ENCODE results near the gene RTTN. TPM values are rescaled to one million over a fixed set of nuclear protein-coding genes. Genes with fewer than 3 reads are reported as not detected.

Gene RTTN
- total RNA-seq, 1 experiment from 2014 or later, result 14.3 TPM

- no peak overlapping the region for H2AFZ ChIP-seq
- H3K4me2 ChIP-seq, result no peak overlapping the region
- H3K36me3 ChIP-seq (ENCODE audit: low read depth), result no peaks in the 10 kb centered on the region
- TF ChIP-seq CTCF (conservative IDR thresholded peaks at IDR 0.05) (no peak), EZH2 (IDR thresholded peaks at IDR 0.05; ENCODE audit: low read depth) (no peak)
- no peaks in the 10 kb centered on the region for H3K4me1 ChIP-seq (replicated peaks; ENCODE audit: insufficient read depth)
- BruUV-seq (replicated peaks), result no TSS peak
- ChIA-PET POLR2A (ENCODE audit: unreplicated experiment) (no interaction called here), CTCF (no interaction called here)
- no peak for DNase-seq
- no peaks in the 10 kb centered on the region for H4K20me1 ChIP-seq (ENCODE audit: insufficient read depth)
- no peak overlapping the region for H3K27ac ChIP-seq
- no peaks in the 10 kb centered on the region for H3F3A ChIP-seq (ENCODE audit: insufficient read depth, low read depth)
- H3K9me3 ChIP-seq (ENCODE audit: insufficient read depth, low read depth), result no peaks in the 10 kb centered on the region
- H3K27me3 ChIP-seq (ENCODE audit: insufficient read depth, low read depth), result no peaks in the 10 kb centered on the region
- no peak overlapping the region for H3K4me3 ChIP-seq
- no peaks in the 10 kb centered on the region for H3K79me2 ChIP-seq (ENCODE audit: low read depth)
- intact Hi-C loops (cut with micrococcal nuclease; ENCODE audit: unreplicated experiment), result no loop called here
- no peaks in the 10 kb centered on the region for H3K9me2 ChIP-seq (ENCODE audit: insufficient read depth)
Observed at GRCh38 chr18:70059684-70060083, 145.8 kb downstream of the RTTN start.

GRCh38 chr18:70058916-70059315 lies 146.6 kb downstream of the RTTN start:
- POLR2A ChIA-PET (ENCODE audit: unreplicated experiment), result no interaction called here
- no peak for TF ChIP-seq CTCF (conservative IDR thresholded peaks at IDR 0.05)
- no peak for TF ChIP-seq EZH2 (IDR thresholded peaks at IDR 0.05; ENCODE audit: low read depth)

GRCh38 chr18:70047931-70048603 lies 157.4 kb downstream of the RTTN start:
- Histone ChIP-seq H2AFZ (no peak overlapping the region), H3K27me3 (ENCODE audit: insufficient read depth, low read depth) (no peaks in the 10 kb centered on the region), H4K20me1 (ENCODE audit: insufficient read depth) (no peaks in the 10 kb centered on the region), H3K4me2 (no peak overlapping the region), H3K36me3 (ENCODE audit: low read depth) (no peaks in the 10 kb centered on the region; the same call in 1 of the 2 replicates), H3K9me3 (ENCODE audit: insufficient read depth, low read depth) (no peaks in the 10 kb centered on the region), H3K4me1 (replicated peaks; ENCODE audit: insufficient read depth) (no peaks in the 10 kb centered on the region), H3K9me2 (ENCODE audit: insufficient read depth) (no peaks in the 10 kb centered on the region), H3K79me2 (ENCODE audit: low read depth) (no peaks in the 10 kb centered on the region), H3K27ac (no peak overlapping the region), H3F3A (ENCODE audit: insufficient read depth, low read depth) (0 out of 2 replicates have a peak, but pooled peaks cover 3% of the 10 kb centered on the region), H3K4me3 (no peak overlapping the region)
- intact Hi-C loops (cut with micrococcal nuclease; ENCODE audit: unreplicated experiment), result no loop called here
- ChIA-PET POLR2A (ENCODE audit: unreplicated experiment) (no interaction called here), CTCF (no interaction called here)
- TF ChIP-seq EZH2 (IDR thresholded peaks at IDR 0.05; ENCODE audit: low read depth) (no peak), CTCF (conservative IDR thresholded peaks at IDR 0.05) (no peak)
- BruUV-seq (replicated peaks), result no TSS peak
- DNase-seq, result no peak

More at GRCh38 chr18:70058916-70059315, 146.6 kb downstream of the RTTN start:
- no peak for DNase-seq
- Histone ChIP-seq H4K20me1 (ENCODE audit: insufficient read depth) (no peaks in the 10 kb centered on the region), H3K79me2 (ENCODE audit: low read depth) (no peaks in the 10 kb centered on the region), H3F3A (ENCODE audit: insufficient read depth, low read depth) (no peaks in the 10 kb centered on the region), H3K4me3 (no peak overlapping the region), H3K4me2 (no peak overlapping the region), H2AFZ (no peak overlapping the region), H3K9me3 (ENCODE audit: insufficient read depth, low read depth) (no peaks in the 10 kb centered on the region), H3K27ac (no peak overlapping the region), H3K4me1 (replicated peaks; ENCODE audit: insufficient read depth) (no peaks in the 10 kb centered on the region), H3K9me2 (ENCODE audit: insufficient read depth) (no peaks in the 10 kb centered on the region), H3K36me3 (ENCODE audit: low read depth) (no peaks in the 10 kb centered on the region), H3K27me3 (ENCODE audit: insufficient read depth, low read depth) (no peaks in the 10 kb centered on the region)
- intact Hi-C loops (cut with micrococcal nuclease; ENCODE audit: unreplicated experiment), result no loop called here
- no TSS peak for BruUV-seq (replicated peaks)
- CTCF ChIA-PET, result no interaction called here

Measured in PC-9 (cell line).